ENCODE data around the gene CHCT1.

The CHCT1 gene

DNA sequence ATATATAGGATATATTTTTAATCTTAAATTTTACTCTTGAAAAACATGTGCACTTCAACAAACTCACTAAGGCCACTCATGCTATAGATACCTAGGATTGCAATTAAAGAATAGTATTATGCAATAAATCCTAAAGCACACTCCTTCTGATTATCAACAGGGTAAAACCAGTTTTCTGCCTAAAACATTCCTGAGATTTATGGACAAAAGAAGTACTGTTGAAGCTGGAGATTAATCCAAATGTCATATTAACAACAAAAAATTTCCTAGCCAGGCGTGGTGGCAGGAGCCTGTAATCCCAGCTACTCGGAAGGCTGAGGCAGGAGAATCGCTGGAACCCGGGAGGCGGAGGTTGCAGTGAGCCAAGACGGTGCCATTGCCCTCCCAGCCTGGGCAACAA, 21.4 kb downstream of the CHCT1 start:
- DNase-seq = no peak

DNA sequence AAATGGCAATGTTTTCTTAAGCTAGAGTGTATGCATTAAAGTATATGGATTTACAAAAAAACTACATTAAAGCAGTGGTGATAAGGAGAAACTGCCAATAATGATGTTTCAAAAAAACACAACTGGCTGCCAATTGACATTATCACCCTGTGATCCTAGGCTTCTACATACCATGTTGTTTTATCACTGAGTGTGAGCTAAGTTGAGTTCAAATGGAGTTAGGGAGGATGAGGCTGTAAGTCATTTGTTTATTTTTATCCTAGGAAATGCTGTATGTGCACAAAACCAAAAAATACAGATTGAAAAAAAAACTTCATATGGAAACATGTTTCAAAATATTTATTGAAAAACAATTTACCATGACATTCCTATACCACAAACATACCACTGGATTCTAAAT, 22.9 kb downstream of the CHCT1 start:
- no peak for DNase-seq

DNA sequence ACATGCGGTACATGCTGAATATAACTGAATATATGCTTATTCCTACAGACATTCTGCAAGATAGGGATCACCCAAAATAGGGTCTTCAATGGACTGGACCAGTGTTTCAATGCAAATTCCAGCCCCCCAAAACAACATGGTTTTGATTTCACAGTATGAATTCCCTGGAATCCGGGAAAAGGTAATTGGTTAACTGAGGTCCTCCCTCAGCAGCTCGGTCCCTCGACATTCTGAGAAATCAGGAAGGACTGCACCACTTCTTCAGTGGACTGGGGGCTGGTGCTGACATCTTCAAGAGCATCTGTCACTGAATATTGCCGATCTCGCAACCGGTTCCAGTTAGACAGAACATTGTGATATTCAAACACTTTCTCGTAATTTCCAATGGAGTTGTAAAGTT, 25.1 kb downstream of the CHCT1 start:
- no peak for DNase-seq

- DNase-seq = no peak
Observed at GRCh38 chr17:60451071-60451470, 28.8 kb downstream of the CHCT1 start.

- no peak for DNase-seq
Observed at GRCh38 chr17:60451965-60452364, 29.7 kb downstream of the CHCT1 start.

DNA sequence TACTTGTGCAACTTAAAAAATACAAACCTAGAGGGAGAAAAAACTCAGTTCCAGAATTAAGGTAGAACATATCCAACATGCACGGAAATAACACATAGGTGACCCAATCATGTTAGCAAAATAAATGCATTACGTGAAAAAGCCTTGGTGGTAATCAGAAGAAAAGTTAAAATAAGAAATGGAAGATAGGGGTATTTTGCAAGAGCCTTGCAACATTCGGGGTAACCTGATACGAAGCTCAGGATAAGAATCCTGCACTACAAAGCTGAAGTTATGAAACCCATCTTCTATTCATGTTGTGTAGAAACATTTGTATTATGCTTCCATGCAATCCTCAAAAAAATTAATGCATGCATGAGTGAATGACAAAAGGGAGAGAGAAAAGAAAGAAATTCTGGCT, 33.1 kb downstream of the CHCT1 start:
- DNase-seq = no peak

GRCh38 chr17:60457148-60457547, 34.9 kb downstream of the CHCT1 start:
- no peak for DNase-seq

- no peak for DNase-seq
Observed at GRCh38 chr17:60461584-60461983, 39.3 kb downstream of the CHCT1 start.

- DNase-seq = no peak
Observed at GRCh38 chr17:60463157-60463835, 41.0 kb downstream of the CHCT1 start.

DNA sequence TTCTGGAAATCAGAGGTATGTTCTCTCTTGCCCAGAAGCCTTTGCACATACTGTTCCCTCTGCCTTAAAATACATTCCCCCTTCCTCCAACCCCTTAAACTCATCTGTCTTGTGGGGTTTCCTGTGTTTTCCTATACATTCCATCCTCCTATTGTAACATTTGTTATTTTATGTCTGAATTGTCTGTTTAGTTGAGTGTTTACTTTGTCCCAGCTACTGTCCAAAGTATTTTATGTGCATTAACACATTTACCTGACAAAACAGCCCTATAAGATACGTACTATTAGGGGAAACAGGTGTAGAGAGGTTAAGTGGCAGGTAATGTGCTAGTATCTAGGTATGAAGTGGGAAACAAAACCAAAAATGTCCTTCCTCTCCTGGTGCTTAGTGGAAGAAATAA, 42.1 kb downstream of the CHCT1 start:
- no peak for DNase-seq

- DNase-seq = no peak
Observed at GRCh38 chr17:60468371-60468770, 46.1 kb downstream of the CHCT1 start.

GRCh38 chr17:60471451-60471850, 49.2 kb downstream of the CHCT1 start:
- no peak for DNase-seq

DNA sequence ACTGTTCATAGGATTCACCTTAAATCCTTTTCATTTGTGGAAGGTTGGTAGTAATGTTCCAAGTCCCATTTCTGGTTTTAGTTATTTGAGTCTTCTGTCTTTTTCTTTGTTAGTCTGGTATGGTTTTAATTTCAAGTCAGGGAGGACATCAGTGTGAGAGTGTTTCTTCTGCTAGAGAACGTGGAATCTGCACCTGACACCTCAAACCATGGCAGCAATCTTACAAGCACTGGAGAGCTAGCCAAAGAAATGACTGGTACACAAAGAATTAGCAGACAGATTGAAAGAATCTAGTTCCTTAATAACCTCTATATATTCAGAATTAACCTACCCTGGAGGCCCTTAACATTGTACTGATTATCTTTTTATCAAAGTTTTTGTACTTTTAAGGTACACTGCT, 50.2 kb downstream of the CHCT1 start:
- no peak for DNase-seq

- DNase-seq = no peak
Observed at GRCh38 chr17:60473788-60474187, 51.5 kb downstream of the CHCT1 start.

Measured in NCI-H1436 treated with DMSO at 0.1 percent for 48 hours (cell line).